ENCODE results near the gene POLD2. TPM values are rescaled to one million over a fixed set of nuclear protein-coding genes. Genes with fewer than 3 reads are reported as not detected.
A peak's percentile ranks its signal among the peaks of the same experiment; 100 is the strongest.

Gene POLD2
- total RNA-seq, 1 donor from 2014 or later, result 259 TPM

DNA sequence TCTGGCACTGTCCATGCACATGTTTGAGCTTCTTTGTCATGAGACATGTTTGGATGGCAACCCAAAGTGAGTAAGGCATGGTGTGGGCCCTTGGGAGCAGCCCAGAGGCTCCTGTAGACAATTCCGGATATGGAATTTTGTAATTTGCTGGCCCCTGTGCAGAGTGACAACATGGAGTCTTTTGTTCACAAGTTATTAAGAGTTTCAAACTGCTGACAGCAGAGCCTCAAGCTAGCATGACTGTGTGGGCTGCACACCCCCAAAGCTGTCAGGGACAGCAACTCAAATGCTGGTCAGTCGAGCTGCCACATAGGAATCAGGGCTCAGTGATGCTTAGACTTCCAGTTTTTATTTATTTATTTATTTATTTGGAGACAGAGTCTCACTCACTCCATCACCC, 24.8 kb upstream of the POLD2 start:
- Mint-ChIP-seq H3K9me3 (no peaks in the 10 kb centered on the region), H3K4me1 (peaks cover 10% of the 10 kb centered on the region), H3K4me3 (no peak overlapping the region), H3K27me3 (peaks cover 10% of the 10 kb centered on the region), H3K36me3 (ENCODE audit: low read depth) (no peaks in the 10 kb centered on the region), H3K27ac (no peak overlapping the region)
- intact Hi-C loops (cut with micrococcal nuclease), result no loop called here
- DNase-seq, result no peak

DNA sequence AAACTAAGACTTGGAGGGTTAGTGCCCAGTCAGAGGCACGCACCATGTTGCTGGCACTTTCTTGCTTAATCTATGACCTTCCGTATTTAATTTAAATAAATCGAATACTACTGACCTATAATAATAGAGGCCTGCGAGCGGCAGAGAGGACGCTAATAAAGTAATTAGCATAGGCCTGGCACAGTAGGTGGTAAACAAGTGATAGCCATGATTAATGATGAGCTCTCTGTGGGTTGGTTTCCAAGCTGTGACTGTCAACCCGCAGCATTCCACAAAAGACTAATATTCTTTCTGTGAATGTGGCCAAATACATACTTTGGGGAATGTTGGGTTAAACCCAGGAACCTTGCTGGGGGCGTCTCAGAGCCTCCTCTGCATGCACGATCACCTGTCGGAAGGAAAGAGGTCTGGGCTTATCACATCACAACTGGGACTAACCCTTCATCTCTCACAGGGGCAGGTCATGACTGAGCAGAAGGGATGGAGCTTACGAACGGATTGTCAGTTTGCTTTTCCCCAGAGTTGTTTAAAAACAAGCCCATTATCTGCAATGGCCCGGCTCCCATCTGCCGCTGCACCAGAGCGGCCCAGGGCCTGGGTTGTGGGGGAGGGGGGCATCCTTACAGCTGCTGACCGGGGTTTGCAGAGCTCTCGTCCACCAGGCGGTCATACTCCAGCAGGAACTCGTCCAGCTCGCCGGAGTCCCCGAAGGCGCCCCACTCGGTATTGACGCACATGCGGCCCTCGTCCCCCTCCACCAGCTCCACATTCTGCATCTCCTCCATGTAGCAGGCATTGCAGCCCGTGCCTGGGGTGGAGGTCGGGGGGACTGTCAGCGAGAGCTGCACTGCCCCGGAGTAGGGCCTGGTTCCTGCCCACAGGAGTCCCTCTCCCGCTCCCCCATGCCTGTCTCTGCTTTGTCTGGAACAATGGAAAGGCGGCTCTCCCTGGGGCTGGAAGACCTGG, 24.0 kb upstream of the POLD2 start:
- Mint-ChIP-seq H3K9me3 (no peaks in the 10 kb centered on the region), H3K27me3 (peaks cover 10% of the 10 kb centered on the region), H3K36me3 (ENCODE audit: low read depth) (no peaks in the 10 kb centered on the region), H3K27ac (no peak overlapping the region), H3K4me3 (no peak overlapping the region), H3K4me1 (peaks cover 10% of the 10 kb centered on the region)
- intact Hi-C loops (cut with micrococcal nuclease), result loop anchor here (2.0 kb wide), 1 partner anchor 65 kb away; the partner anchor contains the start of gene POLM
- DNase-seq, result no peak

DNA sequence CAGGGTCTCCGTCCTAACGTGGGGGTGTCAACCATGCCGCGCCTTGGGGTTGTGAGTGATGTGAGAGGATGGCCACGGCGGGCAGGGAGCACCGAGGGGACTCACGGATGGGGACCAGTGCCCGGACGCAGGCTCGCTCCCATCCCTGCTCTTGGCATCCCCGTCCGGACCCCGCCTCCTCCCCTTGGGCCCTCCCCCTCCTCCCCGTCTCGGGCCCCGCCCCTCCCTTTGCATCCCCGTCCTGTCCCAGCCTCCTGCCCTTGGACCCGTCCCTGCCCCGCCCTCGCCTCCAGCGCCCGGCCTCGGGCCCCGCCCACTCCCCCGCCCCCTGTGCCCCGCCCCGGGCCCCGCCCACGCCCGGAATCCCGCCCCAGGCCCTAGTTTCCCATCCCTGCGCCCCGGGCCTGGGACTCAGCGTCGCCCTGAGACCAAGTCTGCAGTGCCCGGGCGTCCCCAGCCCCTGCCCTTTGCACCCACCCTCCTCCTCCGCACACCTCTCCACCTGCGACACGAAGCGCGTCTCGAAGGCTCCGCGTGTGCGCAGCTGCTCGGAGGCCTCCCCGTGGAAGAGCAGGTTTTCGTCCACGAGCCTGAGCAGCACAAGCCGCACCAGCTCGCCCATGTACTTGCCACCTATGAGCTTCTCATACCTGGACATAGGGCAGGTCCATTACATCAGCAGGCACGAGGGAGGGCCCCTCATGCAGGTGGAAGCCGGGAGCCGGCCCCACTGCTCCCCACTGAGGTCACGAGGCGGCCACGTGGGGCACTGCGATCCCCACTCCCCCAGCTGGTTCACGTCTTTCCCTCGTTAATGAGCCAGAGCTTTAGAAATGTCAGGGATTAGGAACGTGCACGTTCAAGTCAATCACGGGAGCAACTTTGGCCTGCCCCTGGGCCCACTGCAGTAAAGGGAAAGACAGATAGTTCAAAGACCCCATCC, 22.9 kb upstream of the POLD2 start:
- intact Hi-C loops (cut with micrococcal nuclease), result loop anchor here (1.0 to 2.0 kb wide), 2 partner anchors 23 to 63 kb away; partner anchors contain the start of genes POLD2 and POLM
- Mint-ChIP-seq H3K9me3 (no peaks in the 10 kb centered on the region), H3K36me3 (ENCODE audit: low read depth) (no peaks in the 10 kb centered on the region), H3K27me3 (peaks cover 10% of the 10 kb centered on the region), H3K4me1 (peaks cover 10% of the 10 kb centered on the region), H3K27ac (peak overlapping the region; percentile 82), H3K4me3 (peak overlapping the region; percentile 82)
- peak; percentile 91 for DNase-seq

DNA sequence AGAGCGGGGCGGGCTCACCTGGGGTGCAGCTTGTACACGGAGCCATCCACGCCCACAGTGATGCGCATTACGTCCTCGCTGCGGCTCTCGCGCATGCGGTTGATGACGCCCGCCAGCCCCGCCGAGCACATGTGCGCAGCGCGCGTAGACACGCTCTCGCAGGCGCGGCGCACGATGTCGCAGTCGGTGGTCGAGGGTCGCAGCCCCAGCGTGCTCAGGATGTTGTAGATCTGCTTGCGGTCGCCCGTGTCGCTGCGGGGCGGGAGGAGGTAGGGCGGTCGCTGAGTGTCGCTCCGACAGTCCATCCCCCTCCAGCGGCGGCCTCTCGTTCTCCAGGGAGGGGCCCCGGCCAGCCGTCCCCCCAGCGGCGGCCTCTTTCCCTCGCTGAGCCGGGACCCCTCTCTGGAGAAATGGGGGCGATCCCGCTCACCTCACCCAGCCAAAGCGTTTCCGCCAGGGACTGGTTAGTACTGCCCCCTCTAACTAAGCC, 22.2 kb upstream of the POLD2 start:
- intact Hi-C loops (cut with micrococcal nuclease), result no loop called here
- Mint-ChIP-seq H3K36me3 (ENCODE audit: low read depth) (no peaks in the 10 kb centered on the region), H3K27ac (peak overlapping the region; percentile 82), H3K4me3 (peak overlapping the region; percentile 82), H3K27me3 (peaks cover 10% of the 10 kb centered on the region), H3K4me1 (peaks cover 10% of the 10 kb centered on the region), H3K9me3 (no peaks in the 10 kb centered on the region)
- peak; percentile 83 for DNase-seq

DNA sequence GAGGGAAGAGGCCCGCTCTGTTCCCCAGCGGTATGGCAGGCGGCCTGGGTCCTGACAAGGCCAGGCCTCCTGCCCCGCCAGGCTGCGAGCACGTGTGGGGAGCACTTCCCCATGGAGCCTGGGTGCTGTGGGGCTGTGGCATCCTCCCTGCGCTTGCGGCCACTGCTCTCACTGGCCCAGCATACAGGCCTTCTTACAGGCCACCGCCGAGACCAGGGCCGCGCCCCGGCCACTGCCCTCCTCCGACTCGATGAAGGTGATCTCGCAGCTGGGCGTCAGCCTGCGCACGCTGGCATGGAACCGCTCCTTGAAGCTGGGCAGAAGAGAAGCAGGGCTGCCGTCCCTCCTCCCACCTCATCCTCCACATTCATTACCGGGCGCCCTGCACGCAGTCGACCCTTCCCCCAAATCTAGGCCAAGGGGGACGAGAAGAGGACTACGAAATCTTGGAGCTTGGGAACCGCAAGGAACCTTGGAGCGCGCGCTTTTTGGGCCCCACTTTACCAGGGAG, 21.7 kb upstream of the POLD2 start:
- H3K36me3 Mint-ChIP-seq (ENCODE audit: low read depth), result no peaks in the 10 kb centered on the region
- no peaks in the 10 kb centered on the region for H3K9me3 Mint-ChIP-seq
- intact Hi-C loops (cut with micrococcal nuclease), result no loop called here
- DNase-seq, result no peak
- peaks cover 10% of the 10 kb centered on the region for H3K4me1 Mint-ChIP-seq
- H3K27me3 Mint-ChIP-seq, result peaks cover 10% of the 10 kb centered on the region
- H3K4me3 Mint-ChIP-seq, result peak overlapping the region; percentile 82
- H3K27ac Mint-ChIP-seq, result no peak overlapping the region

DNA sequence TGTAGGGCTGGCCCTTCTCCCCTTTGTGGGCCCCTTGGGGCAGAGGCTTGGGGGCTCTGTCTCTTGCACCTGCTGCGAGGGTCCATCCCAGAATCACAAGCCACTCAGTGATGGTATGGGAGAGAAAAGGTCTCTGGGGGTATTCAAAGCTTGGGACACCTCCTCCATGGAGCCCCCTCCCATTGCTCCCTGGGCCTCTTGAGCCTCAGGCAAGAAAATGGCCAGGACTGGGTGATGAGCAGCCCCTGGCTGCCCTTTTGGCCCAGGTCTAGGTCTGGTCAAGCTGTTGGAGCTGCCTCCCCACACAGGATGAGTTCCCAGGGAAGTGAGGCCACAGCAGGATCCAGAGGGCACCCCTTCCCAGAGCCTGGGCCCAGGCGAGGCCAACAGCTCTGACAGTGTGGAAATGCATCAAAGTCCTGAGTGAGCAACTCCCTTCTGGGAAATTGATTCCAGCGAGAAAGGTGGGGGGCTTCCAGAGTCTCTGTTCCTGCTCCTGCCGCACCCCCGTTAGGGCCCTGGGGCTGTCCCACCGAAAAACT, 21.1 kb upstream of the POLD2 start:
- H3K4me3 Mint-ChIP-seq, result no peak overlapping the region
- no peaks in the 10 kb centered on the region for H3K9me3 Mint-ChIP-seq
- no peak overlapping the region for H3K27ac Mint-ChIP-seq
- DNase-seq, result no peak
- peaks cover 10% of the 10 kb centered on the region for H3K27me3 Mint-ChIP-seq
- intact Hi-C loops (cut with micrococcal nuclease), result no loop called here
- H3K4me1 Mint-ChIP-seq, result peaks cover 10% of the 10 kb centered on the region
- no peaks in the 10 kb centered on the region for H3K36me3 Mint-ChIP-seq (ENCODE audit: low read depth)

DNA sequence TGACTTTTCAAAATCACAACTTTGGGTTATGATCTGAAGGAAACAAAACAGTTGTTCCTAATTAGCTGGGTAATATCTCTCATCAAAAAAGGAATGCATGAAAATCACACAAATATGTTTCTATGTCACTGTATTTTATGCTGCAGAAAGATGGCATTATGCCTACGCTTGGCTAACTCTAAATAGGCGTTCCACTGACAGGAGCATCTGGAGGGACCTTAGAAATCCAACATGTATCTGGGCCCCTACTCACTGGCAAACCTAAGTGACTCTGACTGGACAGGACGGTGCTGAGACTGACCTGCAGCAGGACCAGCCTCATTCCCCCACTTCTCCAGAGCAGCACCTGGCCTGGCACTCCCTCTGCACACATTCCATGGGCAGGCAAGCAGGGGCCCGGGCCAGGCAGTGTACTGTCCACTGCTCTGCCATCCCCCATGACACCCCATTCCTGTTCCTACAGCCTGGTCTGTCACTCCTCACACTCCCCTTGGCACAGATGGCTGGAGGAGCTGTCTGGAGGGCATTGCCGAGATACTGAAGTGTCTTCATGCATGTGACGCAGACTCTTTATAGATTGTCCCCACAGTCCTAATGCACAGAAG, 20.4 kb upstream of the POLD2 start:
- intact Hi-C loops (cut with micrococcal nuclease), result no loop called here
- H3K9me3 Mint-ChIP-seq, result no peaks in the 10 kb centered on the region

DNA sequence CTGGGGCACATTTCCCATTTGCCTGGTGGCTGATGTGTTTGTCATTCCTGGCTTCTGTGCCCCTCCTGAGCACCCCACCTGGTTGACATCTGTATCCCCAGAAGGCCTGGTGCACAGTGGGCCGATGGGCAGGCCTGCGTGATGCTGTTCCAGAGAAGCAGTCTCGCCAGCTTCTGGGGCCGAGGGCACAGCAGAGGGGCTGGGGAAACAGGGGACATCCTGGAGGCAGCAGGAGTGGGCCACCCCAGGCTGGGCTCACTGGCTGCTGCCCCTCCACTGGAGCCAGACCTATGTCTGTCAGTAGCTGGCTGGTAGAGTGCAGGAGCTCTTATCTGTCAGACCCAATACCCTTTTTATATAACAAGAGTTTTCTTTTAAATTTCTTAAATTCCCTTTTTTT, 18.7 kb upstream of the POLD2 start:
- H3K27ac Mint-ChIP-seq, result no peak overlapping the region
- intact Hi-C loops (cut with micrococcal nuclease), result no loop called here
- H3K4me3 Mint-ChIP-seq, result no peak overlapping the region
- no peaks in the 10 kb centered on the region for H3K36me3 Mint-ChIP-seq (ENCODE audit: low read depth)
- DNase-seq, result no peak
- peaks cover 7% of the 10 kb centered on the region for H3K27me3 Mint-ChIP-seq
- H3K9me3 Mint-ChIP-seq, result no peaks in the 10 kb centered on the region
- H3K4me1 Mint-ChIP-seq, result peaks cover 10% of the 10 kb centered on the region

More for the DNA sequence above, 20.4 kb upstream of the POLD2 start:
- Mint-ChIP-seq H3K4me3 (no peak overlapping the region), H3K36me3 (ENCODE audit: low read depth) (no peaks in the 10 kb centered on the region), H3K27me3 (peaks cover 10% of the 10 kb centered on the region), H3K4me1 (peaks cover 10% of the 10 kb centered on the region), H3K27ac (no peak overlapping the region)
- DNase-seq, result no peak

DNA sequence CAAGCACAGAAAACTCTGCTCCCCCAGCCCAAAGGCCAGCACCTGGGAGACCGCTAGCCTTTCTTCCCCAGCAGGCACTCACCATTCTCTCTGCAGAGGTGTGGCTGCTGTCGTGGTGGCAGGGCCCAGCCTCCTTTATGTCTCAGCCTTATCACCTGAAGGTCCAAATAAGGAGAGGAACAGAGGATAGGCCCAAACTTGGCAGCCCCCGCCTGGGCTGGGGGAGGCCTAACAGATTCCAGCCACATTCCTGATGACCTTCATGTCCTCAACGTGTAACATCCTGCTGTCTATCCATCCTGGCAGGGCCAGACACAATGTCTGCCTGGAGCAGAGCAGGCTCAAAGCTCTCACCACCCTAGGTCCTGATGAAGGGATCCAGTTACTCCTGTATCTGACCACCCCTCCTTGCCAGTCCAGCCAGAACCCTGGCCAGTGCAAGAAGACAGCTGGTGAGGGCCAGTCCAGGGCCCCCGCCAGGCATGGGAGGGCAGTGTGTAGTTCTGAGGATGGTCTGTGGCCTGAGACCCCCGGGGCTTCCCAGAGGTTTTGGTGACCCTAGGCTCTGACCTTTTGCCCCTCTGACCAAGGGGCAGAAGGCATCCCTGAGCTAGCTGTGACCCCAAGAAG, 18.0 kb upstream of the POLD2 start, which contains the start of gene MYL7:
TSS of gene MYL7 (minus strand) at position 112 of the 630 bp plus-strand sequence. CDS start at position 85, 27 bp downstream.
- no peak within 1 kb of the TSS for H3K27ac Mint-ChIP-seq
- DNase-seq, result no peak
- intact Hi-C loops (cut with micrococcal nuclease), result no loop called here
- H3K27me3 Mint-ChIP-seq, result peaks cover 8% of the 10 kb centered on the region
- H3K4me3 Mint-ChIP-seq, result no peak within 1 kb of the TSS
- no peaks in the 10 kb centered on the region for H3K36me3 Mint-ChIP-seq (ENCODE audit: low read depth)
- peaks cover 7% of the 10 kb centered on the region for H3K4me1 Mint-ChIP-seq
- H3K9me3 Mint-ChIP-seq, result no peaks in the 10 kb centered on the region

DNA sequence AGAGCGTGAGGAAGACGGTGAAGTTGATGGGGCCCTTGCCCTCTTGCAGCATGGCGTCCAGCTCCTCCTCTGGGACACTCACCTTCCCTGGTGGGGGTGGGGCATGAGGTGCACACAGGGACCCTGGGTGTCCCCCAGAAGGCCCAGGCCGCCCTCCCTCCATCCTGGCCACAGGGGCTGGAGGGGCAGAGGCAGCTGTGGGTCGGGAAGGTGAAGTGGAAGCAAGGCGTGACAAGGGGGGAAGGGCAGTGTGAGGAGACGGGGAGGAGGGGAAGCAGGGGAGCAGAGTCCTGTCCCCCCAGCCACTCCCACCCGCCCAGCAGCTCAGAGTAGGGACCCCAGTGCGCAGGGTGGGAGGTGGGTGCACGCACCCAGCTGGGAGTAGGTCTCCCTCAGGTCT, 17.0 kb upstream of the POLD2 start:
- H3K9me3 Mint-ChIP-seq, result no peaks in the 10 kb centered on the region
- no peaks in the 10 kb centered on the region for H3K36me3 Mint-ChIP-seq (ENCODE audit: low read depth)
- H3K4me1 Mint-ChIP-seq, result peaks cover 3% of the 10 kb centered on the region
- peaks cover 7% of the 10 kb centered on the region for H3K27me3 Mint-ChIP-seq
- H3K27ac Mint-ChIP-seq, result no peak overlapping the region
- DNase-seq, result no peak
- H3K4me3 Mint-ChIP-seq, result no peak overlapping the region
- intact Hi-C loops (cut with micrococcal nuclease), result no loop called here

DNA sequence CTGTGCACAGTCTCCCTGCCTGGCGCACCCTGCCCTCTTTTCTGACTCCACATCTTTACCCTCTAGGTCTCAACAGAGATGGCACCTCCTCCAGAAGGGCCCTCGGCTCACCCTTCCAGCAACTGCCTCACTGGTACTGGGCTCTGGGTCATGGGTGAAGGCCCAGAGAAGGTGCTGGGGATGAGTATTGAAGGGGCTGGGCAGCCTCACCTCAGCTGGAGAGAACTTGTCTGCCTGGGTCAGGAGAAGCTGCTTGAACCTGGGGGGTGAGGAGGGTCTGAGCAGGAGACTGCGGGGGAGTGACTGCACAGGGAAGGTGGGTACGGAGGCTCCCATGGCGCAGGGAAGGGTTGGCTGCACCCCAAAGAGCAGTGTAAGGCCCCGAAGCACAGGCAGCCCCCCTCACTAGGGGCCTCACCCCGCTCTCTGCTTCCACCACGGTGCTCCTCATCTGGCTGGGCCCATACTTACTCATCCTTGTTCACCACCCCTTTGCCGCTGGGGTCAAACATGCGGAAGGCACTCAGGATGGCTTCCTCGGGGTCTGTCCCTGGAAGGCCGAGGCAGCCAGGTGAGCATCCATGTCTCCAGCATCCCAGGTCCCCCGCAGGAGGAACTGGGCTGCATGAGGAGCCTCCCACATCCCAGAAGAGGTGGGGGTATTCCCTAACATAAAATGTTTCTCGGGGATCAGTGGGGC, 16.1 kb upstream of the POLD2 start:
- Mint-ChIP-seq H3K4me1 (no peaks in the 10 kb centered on the region), H3K4me3 (no peak overlapping the region), H3K27ac (no peak overlapping the region), H3K27me3 (peaks cover 3% of the 10 kb centered on the region), H3K36me3 (ENCODE audit: low read depth) (no peaks in the 10 kb centered on the region), H3K9me3 (no peaks in the 10 kb centered on the region)
- no peak for DNase-seq
- intact Hi-C loops (cut with micrococcal nuclease), result no loop called here

DNA sequence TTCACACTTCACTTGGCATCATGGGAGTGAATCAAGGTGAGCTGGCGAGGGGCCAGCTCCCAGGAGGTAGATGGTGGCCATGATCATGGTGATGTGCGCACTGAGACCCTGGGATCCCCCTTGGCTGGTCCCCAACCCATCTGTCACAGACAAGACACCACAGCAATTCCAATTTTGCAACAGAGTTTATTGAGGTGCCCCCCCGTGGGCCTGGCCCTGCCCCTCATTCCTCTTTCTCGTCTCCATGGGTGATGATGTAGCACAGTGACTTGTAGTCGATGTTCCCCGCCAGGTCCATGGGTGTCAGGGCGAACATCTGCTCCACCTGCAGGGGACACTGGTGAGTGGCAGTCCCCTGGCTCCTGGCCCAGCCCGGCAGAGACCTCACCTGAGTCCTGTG, 15.3 kb upstream of the POLD2 start:
- no peaks in the 10 kb centered on the region for H3K9me3 Mint-ChIP-seq
- H3K36me3 Mint-ChIP-seq (ENCODE audit: low read depth), result no peaks in the 10 kb centered on the region
- H3K4me1 Mint-ChIP-seq, result no peaks in the 10 kb centered on the region
- intact Hi-C loops (cut with micrococcal nuclease), result no loop called here
- H3K27me3 Mint-ChIP-seq, result peaks cover 3% of the 10 kb centered on the region
- no peak for DNase-seq
- H3K4me3 Mint-ChIP-seq, result no peak overlapping the region
- no peak overlapping the region for H3K27ac Mint-ChIP-seq
